Measurements from ENCODE around the gene ZNF726.

DNA sequence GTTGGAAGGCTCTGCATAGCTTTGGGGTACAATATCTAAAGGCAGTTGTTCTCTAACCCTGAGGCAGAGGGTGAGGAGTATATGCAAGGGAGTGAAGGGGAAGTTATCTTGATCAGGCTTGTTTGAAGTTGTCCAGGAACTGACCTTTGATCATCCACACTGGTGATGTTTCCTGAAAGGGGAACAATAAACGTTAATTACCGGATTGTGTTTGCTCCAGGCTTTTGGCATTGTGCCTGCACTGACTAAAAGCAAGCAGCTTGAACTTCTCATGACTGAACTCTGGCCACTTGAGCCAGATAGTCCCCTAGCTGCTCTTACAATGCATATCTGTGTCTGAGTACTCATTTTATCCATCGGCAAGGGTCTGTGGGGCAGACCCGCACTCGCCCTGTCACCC is 27.0 kb upstream of the ZNF726 start:
- TF ChIP-seq, protein P1, sequence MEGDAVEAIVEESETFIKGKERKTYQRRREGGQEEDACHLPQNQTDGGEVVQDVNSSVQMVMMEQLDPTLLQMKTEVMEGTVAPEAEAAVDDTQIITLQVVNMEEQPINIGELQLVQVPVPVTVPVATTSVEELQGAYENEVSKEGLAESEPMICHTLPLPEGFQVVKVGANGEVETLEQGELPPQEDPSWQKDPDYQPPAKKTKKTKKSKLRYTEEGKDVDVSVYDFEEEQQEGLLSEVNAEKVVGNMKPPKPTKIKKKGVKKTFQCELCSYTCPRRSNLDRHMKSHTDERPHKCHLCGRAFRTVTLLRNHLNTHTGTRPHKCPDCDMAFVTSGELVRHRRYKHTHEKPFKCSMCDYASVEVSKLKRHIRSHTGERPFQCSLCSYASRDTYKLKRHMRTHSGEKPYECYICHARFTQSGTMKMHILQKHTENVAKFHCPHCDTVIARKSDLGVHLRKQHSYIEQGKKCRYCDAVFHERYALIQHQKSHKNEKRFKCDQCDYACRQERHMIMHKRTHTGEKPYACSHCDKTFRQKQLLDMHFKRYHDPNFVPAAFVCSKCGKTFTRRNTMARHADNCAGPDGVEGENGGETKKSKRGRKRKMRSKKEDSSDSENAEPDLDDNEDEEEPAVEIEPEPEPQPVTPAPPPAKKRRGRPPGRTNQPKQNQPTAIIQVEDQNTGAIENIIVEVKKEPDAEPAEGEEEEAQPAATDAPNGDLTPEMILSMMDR (IDR thresholded peaks at IDR 0.05): no peak
- TF ChIP-seq POLR2A (IDR thresholded peaks at IDR 0.05) (no peak), EP300 (IDR thresholded peaks at IDR 0.05) (no peak)

Measured in ovary (tissue), 3 donors.